Limb (tissue), 2 donors: Measurements from ENCODE around the gene PELI1.
A peak's percentile ranks its signal among the peaks of the same experiment; 100 is the strongest.
"Not testable (repeated sequence)": the region's sequence is repeated elsewhere in the genome, so short reads cannot be mapped to it uniquely, and the experiment has no call there.

Source experiments
- DNase-seq, 2 donors: peaks; one replicate each; pipeline ENCODE4 v3.0.0-alpha.2; 2016; ENCODE audit errors: extremely low spot score in 2 of 2

The PELI1 gene

GRCh38 chr2:64086347-64087082 is 57.7 kb downstream of the PELI1 start:
- DNase-seq, result no peak

GRCh38 chr2:64085936-64086335 is 58.3 kb downstream of the PELI1 start:
- no peak for DNase-seq

- DNase-seq, result no peak
Measured at GRCh38 chr2:64081046-64081445, 63.2 kb downstream of the PELI1 start.

- DNase-seq, result no peak
Measured at GRCh38 chr2:64080179-64080578, 64.0 kb downstream of the PELI1 start.

GRCh38 chr2:64079688-64080087 is 64.5 kb downstream of the PELI1 start:
- not testable (repeated sequence) for DNase-seq

- not testable (repeated sequence) for DNase-seq
Measured at GRCh38 chr2:64076828-64077227, 67.4 kb downstream of the PELI1 start.

- not testable (repeated sequence) for DNase-seq
Measured at GRCh38 chr2:64074616-64075015, 69.6 kb downstream of the PELI1 start.

GRCh38 chr2:64067326-64067725 is 76.9 kb downstream of the PELI1 start:
- DNase-seq, result no peak

- no peak for DNase-seq
Measured at GRCh38 chr2:64065516-64065915, 78.7 kb downstream of the PELI1 start.

GRCh38 chr2:64063924-64064331 is 80.3 kb downstream of the PELI1 start:
- DNase-seq, result no peak

GRCh38 chr2:64063454-64063853 is 80.8 kb downstream of the PELI1 start:
- DNase-seq, result no peak

- no peak for DNase-seq
Measured at GRCh38 chr2:64062840-64063239, 81.4 kb downstream of the PELI1 start.

GRCh38 chr2:64059270-64059669 is 85.0 kb downstream of the PELI1 start:
- DNase-seq, result no peak

GRCh38 chr2:64056021-64056420 is 88.2 kb downstream of the PELI1 start:
- DNase-seq, result no peak

- no peak for DNase-seq
Measured at GRCh38 chr2:64054161-64054915, 89.9 kb downstream of the PELI1 start.

GRCh38 chr2:64052463-64053241 is 91.6 kb downstream of the PELI1 start:
- no peak for DNase-seq

GRCh38 chr2:64049633-64050220 is 94.5 kb downstream of the PELI1 start:
- DNase-seq, result peak; percentile 73 to 75

- no peak for DNase-seq
Measured at GRCh38 chr2:64045938-64046337, 98.3 kb downstream of the PELI1 start.
